B cell (primary cell): Measurements from ENCODE around the gene DGKB.

Experiments used
- EZH2 ChIP-seq: IDR thresholded peaks from 2 replicates; pipeline ENCODE4 v1.6.1; 2012; ENCODE audit warnings: borderline replicate concordance, low read depth, mild to moderate bottlenecking, moderate library complexity, low read length; ENCODE audit not compliant: insufficient read depth, poor library complexity, severe bottlenecking
- TF ChIP-seq, protein P1 (sequence below): fragments of 200-600 bp; IDR thresholded peaks from one replicate; pipeline ENCODE4 v1.8.0; 2022; ENCODE audit warnings: antibody characterized with exemption, mild to moderate bottlenecking

DNA sequence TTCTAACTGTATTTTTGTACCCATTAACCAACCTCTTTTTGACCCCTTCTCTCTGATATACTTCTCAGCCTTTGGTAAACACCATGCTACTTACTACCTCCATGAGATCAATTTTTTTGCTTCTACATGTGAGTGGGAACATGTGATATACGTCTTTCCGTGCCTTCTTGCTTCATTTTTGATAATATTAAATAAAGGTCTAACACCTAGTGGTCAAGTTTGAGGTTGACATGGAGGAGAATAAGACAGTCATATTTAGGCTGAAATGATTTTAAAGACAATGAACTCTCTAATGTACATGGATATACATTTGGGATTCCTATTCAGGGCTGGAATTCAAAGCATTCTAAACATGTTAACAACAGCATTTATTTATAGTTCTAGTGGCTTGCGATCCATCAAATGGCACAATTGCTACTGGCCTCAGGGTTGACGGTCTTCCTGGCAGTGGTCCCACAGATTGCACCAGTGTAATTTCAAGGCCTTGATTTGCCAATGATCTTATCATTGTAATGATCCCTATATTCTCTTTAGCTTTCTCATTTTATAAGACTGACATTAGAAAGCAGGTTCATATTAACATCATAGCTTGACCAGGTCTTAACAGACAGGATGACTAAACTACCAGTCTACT, 597.2 kb downstream of the DGKB start:
- TF ChIP-seq, protein P1, sequence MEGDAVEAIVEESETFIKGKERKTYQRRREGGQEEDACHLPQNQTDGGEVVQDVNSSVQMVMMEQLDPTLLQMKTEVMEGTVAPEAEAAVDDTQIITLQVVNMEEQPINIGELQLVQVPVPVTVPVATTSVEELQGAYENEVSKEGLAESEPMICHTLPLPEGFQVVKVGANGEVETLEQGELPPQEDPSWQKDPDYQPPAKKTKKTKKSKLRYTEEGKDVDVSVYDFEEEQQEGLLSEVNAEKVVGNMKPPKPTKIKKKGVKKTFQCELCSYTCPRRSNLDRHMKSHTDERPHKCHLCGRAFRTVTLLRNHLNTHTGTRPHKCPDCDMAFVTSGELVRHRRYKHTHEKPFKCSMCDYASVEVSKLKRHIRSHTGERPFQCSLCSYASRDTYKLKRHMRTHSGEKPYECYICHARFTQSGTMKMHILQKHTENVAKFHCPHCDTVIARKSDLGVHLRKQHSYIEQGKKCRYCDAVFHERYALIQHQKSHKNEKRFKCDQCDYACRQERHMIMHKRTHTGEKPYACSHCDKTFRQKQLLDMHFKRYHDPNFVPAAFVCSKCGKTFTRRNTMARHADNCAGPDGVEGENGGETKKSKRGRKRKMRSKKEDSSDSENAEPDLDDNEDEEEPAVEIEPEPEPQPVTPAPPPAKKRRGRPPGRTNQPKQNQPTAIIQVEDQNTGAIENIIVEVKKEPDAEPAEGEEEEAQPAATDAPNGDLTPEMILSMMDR: no peak
- no peak for TF ChIP-seq EZH2
